SU-DHL-6 (cell line): ENCODE measurements around the gene TP53BP1.

Experiments used
- CTCF ChIP-seq: fragments of 200-600 bp; sonication (generic); IDR thresholded peaks from one replicate; pipeline ENCODE4 v1.5.1; 2017; ENCODE audit warnings: antibody characterized with exemption, mild to moderate bottlenecking, low read length, moderate library complexity; ENCODE audit not compliant: insufficient read depth, poor library complexity, severe bottlenecking
- EZH2phosphoT487 ChIP-seq: fragments of 200-600 bp; sonication (generic), shearing (Covaris generic); conservative IDR thresholded peaks from 2 replicates; pipeline ENCODE4 v1.6.1; 2018; ENCODE audit warnings: mild to moderate bottlenecking, antibody characterized with exemption, low read length, moderate library complexity, mixed read lengths

- TF ChIP-seq CTCF (no peak), EZH2phosphoT487 (no peak)
These were observed 29.3 kb upstream of the TP53BP1 start for GRCh38 chr15:43522247-43522646.
